Epidermal melanocyte (primary cell): ENCODE measurements around the gene GAL3ST3.
"Not testable (repeated sequence)": the region's sequence is repeated elsewhere in the genome, so short reads cannot be mapped to it uniquely, and the experiment has no call there.

Source experiments
- DNase-seq: peaks from one replicate; pipeline ENCODE4 v3.0.0; 2011; ENCODE audit warnings: low spot score; ENCODE audit not compliant: insufficient read length

Gene GAL3ST3

DNA sequence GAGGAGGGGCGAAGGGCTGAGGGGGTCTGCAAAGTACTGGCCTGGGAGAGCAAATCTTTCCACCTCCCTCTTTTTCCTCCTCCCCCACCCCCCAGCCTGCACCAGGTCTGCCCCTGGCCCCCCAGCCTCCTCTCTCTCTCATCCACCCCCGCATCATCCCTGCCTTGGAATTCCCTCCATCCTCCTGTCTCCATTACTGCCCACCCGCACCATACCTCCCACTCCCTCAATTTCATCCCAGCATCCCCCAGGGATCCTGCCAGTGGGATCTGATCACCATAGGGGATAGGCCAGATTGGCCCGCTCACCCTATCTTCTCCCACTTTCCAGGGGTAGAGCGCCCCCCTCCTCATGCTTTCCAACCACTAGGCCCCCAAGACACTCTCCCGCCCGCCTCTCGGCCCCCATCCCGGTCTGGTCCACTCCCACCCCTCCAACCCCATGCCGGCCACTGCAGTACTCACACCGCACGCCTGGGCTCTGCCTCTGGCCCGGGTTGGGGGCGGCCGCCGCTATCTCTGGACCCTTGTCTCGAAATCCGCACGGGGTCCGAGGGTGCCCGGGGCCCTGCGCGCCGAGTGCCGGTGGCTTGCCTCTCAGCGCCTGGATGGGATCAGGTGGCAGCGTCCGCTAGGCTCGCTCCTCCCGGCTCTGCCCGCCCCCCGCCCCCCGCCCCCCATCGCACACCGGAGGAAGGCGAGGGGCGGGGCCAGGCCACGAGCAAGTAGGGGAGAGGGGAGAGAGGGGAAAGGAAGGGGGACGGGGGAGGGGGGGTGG lies at the start of gene GAL3ST3:
Gene GAL3ST3 (minus strand): TSS at position 615 of the 777 bp plus-strand sequence. CDS start 3,746 bp downstream, outside the sequence.
- no peak for DNase-seq

GRCh38 chr11:66092125-66092524 lies 43.2 kb upstream of the GAL3ST3 start:
- DNase-seq, result not testable (repeated sequence)

GRCh38 chr11:66090288-66090687 lies 41.3 kb upstream of the GAL3ST3 start:
- DNase-seq, result no peak

DNA sequence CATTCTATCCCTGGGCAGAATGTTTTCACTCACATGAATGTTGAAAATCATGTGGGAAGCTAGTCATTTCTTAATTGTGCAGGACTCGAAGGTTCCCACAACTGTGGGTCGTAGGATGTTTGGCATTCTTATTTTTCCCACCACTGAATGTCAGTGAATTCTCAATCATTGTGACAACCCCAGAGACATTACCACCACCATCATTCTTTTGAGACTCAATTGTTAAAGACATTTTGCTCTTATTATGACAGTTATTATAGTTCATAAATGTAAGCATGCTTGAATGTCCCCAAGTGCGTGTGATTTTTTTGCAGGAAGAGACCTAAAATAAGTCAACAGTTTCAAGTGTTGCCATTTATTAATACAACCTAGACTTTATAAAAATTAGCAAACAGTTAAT lies 40.1 kb upstream of the GAL3ST3 start:
- no peak for DNase-seq

DNA sequence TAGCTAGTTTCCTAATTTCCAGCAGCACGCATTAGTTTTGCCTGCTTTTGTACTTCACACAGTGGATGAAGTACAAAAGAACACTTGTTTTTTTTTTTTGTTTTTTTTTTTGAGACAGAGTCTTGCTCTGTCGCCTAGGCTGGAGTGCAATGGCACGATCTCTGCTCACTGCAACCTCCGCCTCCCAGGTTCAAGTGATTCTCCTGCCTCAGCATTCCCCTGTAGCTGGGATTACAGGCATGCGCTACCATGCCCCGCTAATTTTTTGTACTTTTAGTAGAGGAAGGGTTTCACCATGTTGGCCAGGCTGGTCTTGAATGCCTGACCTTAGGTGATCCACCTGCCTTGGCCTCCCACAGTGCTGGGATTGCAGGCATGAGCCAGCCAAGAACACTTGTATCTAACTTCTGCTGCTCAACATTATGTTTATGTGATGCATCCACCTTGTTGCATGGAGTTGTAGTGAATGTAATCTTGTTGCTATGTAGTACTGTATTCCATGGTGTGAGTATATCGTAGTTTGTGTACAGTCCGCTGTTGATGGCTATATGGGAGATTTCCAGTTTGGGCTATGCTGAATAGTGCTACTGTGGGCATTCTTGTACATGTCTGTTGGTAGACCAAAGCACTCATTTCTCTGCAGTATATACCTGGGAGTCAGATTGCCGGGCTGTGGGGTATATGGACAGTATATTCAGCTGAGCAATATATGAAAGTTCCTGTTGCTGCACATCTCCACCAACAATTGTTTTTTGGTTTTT lies 38.4 kb upstream of the GAL3ST3 start:
- DNase-seq, result no peak

- no peak for DNase-seq
Observed at GRCh38 chr11:66084821-66085475, 36.0 kb upstream of the GAL3ST3 start.

DNA sequence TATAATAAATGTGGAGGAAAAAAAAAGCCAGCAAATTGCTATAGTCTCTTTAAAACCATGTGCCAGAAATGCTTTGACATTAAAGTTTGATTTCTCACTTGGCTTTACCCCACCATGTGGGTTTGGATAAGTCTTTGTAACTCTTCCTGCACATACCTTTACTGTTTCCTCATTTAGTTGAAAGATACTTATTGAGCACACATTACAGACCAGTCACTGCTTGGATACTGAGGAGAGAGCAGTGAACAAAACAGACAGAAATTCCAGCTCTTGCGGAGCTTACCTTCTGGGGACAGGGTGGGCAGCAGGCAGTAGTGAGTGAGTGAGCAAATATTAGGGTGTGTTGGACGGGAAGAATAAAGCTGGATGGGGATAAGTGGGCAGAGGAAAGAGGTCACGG lies 34.8 kb upstream of the GAL3ST3 start:
- no peak for DNase-seq

DNA sequence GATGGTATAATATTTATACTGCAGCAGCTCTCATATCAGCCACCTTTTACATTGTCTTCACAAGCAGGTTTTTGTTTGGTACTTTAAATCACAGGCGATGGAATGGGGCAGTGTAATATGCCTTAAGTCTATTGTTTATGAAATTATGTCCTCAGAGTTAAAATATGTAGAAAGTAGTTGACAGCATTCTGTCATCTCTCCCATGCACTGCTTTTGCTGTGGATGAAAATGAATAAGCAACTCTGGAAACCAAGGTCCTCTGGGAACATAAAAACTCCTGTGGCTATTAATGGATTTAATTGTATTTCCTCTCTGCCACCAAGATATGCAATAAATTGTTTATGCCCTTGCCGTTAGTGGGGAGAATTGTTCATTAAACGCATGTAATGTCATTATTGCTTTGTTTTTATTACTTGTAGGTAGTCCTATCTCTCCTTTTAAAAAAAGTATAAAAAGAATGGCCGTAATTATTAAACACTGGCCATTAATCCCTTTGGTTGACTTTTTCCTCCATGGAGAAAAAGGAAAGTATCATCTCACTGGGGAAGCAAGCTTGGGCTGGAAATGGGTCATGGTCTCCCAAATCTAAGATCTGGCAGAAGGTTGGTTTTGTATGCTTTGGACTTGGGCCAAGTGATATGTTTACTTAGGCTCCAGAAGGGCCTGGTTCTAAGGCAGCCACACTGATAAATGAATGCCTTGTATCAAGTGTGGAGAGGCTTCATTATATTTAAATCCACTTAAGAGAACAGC lies 34.2 kb upstream of the GAL3ST3 start:
- DNase-seq, result no peak

DNA sequence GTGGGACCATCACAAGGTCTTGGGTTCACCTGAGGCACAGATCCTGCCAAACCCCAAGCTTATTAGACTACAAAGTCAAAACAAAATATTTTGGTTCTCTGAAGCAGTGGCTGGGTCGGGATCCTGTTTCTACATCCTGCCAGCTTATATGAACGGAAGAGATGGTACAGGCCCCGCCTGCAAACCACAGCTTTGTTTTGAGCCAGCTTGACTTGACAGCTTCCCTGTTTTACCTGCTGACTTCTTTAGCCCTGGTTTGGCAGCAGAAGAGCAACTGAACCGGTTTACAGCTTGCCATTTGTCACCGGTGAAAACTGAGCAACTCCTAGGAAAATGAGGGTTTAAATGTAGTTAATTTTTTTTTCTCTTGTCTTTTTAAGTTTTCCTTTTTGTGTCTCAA lies 32.5 kb upstream of the GAL3ST3 start:
- DNase-seq, result no peak

- no peak for DNase-seq
Observed at GRCh38 chr11:66080055-66080817, 31.3 kb upstream of the GAL3ST3 start.

DNA sequence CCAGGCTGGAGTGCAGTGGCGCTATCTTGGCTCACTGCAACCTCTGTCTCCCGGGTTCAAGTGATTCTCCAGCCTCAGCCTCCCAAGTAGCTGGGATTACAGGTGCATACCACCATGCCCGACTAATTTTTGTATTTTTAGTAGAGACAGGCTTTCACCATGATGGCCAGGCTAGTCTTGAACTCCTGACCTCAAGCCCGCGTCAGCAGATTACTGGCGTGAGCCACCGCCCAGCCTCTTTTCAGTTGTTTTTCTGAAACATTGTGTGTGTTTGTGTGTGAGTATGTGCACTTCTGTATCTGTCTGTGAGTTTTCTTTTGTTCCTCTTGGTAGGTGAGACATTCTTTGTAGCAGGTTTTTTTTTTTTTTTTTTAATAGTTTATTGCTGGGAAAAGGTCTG lies 30.0 kb upstream of the GAL3ST3 start:
- not testable (repeated sequence) for DNase-seq

GRCh38 chr11:66077927-66078326 lies 29.0 kb upstream of the GAL3ST3 start:
- no peak for DNase-seq

DNA sequence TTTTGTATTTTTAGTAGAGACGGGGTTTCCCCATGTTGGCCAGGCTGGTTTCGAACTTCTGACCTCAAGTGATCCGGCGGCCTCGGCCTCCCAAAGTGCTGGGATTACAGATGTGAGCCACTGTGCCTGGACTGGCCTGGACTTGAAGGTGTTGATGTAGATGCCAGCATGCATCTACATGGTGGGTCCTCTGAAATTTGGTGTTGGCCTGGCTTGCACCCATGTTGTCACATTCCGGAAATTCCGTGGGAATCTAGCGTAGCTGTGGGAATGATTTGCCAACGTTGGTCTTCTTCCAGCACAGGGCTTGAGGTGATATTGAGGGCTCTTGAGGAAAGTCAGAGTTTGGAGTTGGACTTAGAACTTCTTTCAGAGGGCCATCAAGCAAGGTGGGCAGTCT lies 27.6 kb upstream of the GAL3ST3 start:
- no peak for DNase-seq

DNA sequence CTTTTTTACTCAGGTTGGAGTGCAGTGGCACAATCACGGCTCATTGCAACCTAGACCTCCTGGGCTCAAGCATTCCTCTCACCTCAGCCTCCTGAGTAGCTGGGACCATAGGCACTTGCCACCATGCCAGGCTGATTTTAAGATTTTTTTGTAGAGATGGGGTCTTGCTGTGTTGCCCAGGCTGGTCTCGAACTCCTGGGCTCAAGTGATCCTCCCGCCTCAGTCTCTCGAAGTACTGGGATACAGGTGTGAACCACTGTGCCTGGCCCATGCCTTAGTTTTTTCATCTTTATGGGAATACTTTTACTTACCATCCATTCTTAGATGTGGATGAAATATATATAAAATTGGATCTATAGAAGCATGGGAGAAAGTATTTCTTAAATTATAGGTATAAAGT lies 26.3 kb upstream of the GAL3ST3 start:
- no peak for DNase-seq

DNA sequence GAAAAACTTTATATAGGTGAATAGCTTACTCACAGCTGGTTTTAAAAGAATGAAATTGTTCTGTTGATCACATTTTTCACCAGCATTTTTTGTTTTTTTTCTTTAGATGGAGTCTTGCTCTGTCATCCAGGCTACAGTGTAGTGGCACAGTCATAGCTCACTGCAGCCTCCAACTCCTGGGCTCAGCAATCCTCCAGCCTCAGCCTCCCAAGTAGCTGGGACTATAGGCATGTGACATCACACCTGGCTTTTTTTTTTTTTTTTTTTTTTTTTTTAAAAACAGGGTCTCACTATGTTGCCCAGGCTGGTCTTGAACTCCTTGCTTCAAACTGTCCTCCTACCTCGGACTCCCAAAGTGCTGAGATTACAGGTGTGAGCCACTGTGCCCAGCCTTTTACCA lies 24.7 kb upstream of the GAL3ST3 start:
- DNase-seq, result no peak

DNA sequence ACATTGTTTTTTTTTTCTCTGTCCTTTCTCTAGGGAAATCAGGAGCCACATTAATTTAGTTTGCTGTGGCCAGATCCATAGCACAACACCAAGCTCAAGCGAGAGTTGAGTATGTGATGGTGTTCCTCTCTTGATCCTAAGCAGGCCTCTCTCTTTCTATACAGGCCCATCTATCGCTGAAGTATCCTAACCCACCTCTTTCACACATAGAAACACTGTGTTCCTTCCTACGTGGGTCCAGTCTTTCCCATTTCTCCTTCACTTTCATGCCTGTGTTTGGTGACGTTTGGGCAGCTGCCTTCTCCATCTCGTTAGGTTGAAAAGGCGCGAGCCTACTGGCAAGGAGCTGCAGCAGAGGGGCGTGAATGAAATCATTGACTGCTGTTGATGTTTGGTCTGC lies 23.6 kb upstream of the GAL3ST3 start:
- no peak for DNase-seq

DNA sequence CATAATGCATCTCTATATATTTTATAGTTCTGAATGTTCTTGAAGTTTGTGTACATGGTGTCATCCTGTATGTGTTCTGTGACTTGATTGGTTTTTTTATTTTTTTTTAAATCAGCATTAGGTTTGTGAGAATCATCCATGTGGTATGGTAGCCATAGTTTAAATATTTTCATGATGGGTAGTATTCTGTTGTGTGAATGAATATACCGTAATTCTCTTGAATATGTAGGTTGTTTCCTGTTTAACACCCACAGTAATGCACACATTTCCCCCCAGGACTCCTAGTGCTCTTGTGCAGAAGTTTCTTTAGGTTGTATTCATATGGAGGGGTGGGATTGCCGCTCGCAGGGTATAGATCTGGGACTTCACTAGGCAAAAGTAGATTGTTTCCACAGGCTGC lies 23.1 kb upstream of the GAL3ST3 start:
- DNase-seq, result no peak

DNA sequence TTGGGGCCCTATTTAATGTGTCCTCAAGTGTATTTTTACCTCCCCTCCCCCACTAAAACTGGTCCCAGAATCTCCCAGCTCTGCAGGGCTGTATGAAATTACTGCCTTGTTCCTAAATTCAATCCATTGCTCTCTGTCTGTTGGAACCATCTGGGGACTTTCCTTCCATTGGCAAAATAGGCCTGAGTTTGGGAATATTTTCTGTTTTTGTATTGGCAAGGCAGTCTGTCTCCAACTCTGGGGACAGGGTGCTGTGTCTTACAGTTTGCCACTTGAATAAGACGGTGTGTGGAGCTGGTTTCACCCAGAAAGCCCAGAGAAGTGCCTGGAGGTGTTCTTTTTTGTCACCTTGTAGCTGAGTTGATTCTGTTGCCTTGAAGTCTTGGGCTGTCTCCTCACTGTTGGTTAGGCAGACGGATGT lies 22.4 kb upstream of the GAL3ST3 start:
- no peak for DNase-seq

- no peak for DNase-seq
Observed at GRCh38 chr11:66070604-66071380, 21.8 kb upstream of the GAL3ST3 start.
